Ovary (tissue), 3 donors: ENCODE data around the gene ZSCAN20.

ENCODE experiments used
- CTCF ChIP-seq, 3 donors: fragments of 450-650 bp in 2 of 3; fragments of 200-600 bp in 1 of 3; IDR thresholded peaks; one replicate each; pipeline versions ENCODE4 v1.5.1 to v1.8.0; 2016 to 2022; ENCODE audit warnings: antibody characterized with exemption in 3 of 3, mild to moderate bottlenecking in 1 of 3
- EP300 ChIP-seq: sonication (generic); formaldehyde crosslinking; IDR thresholded peaks from one replicate; pipeline ENCODE4 v1.6.1; 2017; ENCODE audit warnings: antibody characterized with exemption
- donor health status: DM: no; HTN: no; CAD: no.

GRCh38 chr1:33435096-33435820, 37.2 kb upstream of the ZSCAN20 start:
- TF ChIP-seq CTCF (IDR thresholded peaks at IDR 0.05) (no peak), EP300 (no peak)
